Vagina (tissue), 2 donors: Measurements from ENCODE around the gene EDRF1.

Experiments
- CTCF ChIP-seq, 3 experiments: fragments of 450-650 bp in 2 of 3; fragments of 200-600 bp in 1 of 3; sonication (generic) in 1 of 3; IDR thresholded peaks; one replicate each; pipeline ENCODE4 v1.5.1; 2017 to 2019; ENCODE audit warnings: antibody characterized with exemption in 3 of 3, mild to moderate bottlenecking in 2 of 3, moderate library complexity in 2 of 3
- POLR2A ChIP-seq, 2 donors: fragments of 450-650 bp; IDR thresholded peaks; one replicate each; pipeline ENCODE4 v1.6.1; 2017; ENCODE audit warnings: antibody characterized with exemption in 2 of 2, mild to moderate bottlenecking in 2 of 2, moderate library complexity in 2 of 2

- no peak for TF ChIP-seq CTCF (IDR thresholded peaks at IDR 0.05)
- no peak for TF ChIP-seq POLR2A (IDR thresholded peaks at IDR 0.05)
Measured at GRCh38 chr10:125739994-125740679, 20.6 kb downstream of the EDRF1 start.
